GM19351 (cell line): ENCODE data around the gene ANKRD44.

ENCODE experiments used
- ATAC-seq: cut with Tn5 transposase; IDR thresholded peaks from one replicate; pipeline ENCODE4 v1.9.1; 2021; ENCODE audit warnings: mild to moderate bottlenecking, moderate library complexity; ENCODE audit not compliant: unreplicated experiment

ANKRD44 gene

DNA sequence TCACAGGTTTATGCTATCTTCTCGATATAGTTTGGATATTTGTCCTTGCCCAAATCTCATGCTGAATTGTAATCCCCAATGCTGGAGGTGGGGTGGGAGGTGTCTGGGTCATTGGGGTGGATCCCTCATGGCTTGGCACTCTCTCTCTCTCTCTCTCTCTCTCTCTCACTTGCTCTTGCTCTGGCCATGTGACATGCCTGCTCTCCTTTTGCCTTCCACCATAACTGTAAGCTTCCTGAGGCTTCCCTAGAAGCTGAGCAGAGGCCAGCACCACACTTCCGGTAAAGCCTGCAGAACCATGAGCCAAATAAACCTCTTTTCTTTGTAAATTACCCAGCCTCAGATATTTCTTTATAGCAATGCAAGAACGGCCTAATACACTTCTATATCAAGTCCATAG is 342.8 kb downstream of the ANKRD44 start:
- ATAC-seq, result no peak

DNA sequence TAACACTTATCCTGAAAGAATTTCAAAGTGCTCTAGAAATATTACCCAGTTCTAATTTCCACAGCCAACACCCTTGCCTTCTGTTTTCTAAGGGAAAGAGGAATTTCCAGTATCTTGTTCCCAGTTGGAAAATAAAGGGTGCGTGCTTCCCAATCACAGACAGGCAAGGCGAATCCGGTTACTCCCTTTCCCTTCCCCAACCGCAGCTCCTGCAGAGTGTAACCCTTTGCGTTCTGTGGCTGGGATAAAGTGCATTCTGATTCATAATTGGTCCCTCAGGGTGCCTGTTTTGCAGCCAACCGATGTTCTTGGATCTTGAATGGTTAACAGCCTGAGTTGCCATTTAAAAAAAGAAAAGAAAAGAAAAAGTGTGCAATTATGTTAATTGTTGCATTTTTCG is 343.5 kb downstream of the ANKRD44 start:
- ATAC-seq, result no peak

DNA sequence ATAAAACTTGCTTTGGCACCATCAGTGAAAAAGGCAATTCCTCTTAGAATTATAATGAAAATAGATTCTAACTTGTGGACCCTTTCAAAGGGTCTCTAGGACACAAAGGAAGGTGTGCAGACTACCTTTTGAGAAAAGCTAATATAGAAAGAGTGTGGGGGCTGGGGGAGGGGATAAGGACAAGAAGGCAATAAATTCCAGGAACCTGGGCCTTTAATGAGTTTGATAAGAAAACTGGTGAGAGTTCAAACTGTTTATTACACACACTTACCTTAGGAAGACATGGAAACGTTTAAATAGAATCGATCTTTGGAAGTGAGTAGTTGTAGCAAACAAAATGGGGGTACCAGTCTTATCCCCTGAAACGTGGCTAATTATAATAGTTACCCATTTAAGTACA is 344.5 kb downstream of the ANKRD44 start:
- no peak for ATAC-seq

DNA sequence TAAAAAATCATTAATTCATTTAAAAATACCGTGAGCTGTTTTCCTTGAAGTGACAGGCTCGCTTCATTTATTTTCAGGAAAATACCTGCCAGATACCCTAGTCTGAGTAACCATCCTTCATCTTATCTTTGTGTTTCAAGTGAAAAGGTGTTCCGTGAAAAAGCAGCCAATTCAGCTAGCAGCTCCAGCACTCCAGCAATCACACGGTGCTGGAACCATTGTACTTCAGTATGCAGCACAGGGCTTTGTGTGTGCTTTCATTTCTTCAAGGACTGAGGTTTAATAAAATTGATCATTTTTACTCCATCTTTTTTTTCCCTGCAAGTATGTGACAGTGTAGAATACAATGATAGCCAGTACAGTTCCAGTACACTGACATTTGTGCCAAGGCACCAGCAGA is 344.9 kb downstream of the ANKRD44 start:
- ATAC-seq, result no peak

DNA sequence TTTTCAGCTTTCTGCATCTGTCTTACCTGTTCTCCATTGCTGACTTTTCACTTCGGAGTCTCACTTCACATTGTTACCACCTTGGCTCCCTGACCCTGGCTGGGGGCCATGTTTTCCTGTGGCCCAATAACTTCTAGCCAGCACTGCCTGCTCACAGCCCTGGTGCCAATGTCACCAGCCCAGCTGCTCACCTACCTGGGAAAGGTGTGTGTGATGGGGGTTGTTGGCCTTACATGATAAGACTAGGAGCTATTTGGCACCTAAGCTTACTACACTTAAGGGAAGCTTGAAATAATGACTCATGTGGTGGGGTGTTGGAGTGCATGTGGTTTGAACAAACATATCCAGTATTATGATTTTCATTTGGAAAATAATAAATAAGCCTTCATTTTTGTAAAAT is 346.6 kb downstream of the ANKRD44 start:
- ATAC-seq, result no peak

DNA sequence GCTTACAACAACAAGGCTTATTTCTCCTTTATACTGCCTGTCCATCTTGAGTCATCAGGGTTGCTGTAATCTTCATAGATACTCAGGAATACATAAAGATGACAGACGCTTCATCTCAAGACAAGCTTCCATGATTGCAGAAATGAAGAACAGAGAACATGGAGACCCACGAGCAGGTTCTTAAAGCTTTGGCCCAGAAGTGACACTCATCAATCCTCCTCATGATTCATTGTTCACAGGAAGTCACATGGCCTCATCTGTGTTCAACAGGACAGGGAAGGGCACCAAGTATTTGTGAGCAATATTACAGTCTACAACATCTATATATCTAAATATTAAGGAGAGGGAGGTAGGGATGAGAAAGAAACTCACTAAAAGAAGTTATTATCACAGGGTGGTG is 347.5 kb downstream of the ANKRD44 start:
- ATAC-seq, result no peak

DNA sequence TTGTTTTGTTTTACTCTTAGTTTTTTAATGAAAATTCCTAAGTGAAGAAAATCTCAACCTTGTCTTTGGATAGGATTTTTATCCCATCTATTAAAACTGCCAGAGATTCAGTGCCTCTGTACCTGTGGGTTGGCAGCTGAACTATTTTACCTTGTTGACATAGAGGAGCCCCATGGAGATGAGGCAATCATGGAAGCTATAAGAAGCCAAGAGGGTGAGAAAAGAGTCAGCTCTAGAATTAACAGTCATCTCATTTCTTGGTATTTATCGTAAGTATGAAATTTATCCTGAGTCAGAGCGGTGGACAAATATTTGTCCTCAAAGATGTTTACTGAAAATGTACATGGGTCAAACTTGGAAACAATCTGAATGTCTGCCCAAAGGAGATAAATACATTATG is 348.3 kb downstream of the ANKRD44 start:
- ATAC-seq, result no peak

DNA sequence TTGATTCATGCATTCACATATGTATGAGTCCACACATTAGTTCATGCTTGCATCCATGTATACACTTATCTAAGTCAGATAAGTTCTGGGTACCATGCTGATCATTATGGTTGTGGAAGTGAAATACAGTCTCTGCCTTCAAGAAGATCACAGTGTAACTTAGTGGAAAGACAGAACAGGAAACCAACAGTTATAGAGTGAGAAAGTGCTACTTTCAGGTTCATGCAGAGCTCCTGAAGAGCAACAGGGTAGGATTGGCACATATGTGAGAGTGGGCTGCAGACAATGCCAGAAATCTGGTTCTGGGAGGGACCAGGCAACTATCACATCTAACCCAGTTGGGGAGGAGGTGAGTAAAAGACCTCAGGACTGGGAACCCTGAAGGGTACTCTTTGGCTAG is 348.7 kb downstream of the ANKRD44 start:
- peak; percentile 100 for ATAC-seq

DNA sequence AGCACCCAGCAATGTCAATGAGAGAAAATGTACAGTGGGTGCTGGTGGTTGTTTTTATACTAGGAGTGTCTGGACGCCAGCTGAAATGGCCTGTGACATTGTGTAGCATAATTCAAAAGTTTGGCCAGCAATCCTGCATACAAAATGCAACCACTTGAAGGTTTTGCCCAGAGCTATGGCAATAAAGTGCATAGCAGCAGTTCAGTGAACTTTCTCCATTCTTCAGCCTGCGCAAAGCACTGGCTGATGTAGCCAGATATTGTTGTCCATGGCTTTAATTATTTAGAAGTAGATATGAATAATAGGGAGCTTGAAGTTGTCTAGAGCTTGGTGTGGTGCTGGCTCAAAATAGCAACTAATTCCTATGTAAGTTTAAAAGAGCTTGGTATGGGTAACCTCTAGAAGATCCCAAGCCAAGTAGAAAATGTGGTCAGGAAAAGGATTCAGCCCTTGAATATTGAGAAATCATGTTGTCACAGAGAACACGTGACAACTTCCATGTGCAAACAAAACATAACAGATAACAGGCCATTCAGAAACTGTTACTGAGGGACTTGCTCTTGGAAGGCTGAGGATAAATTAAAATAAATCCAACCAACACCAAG is 350.7 kb downstream of the ANKRD44 start:
- ATAC-seq, result no peak

DNA sequence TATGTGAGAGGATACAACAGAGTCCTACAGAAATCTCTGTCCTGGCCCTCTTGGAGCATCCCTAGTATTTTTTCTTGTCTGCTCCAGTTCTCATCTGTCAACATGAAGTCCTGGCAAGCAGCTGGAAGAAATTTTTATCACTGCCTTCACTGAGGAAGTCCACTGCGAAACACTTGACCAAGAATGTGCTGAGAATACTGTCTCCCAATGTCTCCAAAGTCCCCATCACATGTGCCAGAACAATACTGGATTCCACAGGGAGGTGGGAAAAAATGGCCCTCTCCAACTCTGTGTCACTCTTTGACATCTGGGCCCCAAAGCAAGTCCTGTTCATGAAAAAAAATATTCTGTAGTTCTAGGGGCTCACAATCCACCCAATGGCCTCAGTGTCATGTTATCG is 351.3 kb downstream of the ANKRD44 start:
- ATAC-seq, result no peak

DNA sequence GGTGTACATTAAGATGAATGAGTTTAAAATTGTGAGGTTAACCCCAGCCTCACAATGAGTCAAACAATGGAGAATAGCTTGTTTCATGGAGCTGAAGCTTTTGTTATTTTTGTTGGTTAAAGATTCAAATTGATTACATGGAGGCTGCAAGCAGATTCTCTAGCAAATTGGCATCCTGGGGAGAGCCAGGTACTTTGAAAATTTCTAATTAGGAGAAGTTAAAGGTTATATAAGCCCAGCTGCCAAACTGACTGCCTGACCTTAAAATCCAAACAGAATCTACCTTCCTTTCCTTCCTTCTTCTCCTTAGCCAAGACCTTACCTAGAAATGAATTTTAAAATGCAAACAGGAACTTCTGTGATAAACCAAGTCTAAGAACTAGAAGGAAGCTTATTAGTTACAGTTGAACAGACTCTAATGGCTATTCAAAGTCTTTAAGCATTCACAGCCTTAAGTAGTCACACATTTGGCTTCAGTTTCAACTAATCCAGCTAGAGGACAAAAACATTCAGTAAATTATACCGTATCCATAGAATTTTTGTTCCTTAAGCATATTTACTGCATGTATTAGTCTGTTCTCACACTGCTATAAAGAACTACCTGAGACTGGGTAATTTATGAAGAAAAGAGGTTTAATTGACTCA is 352.6 kb downstream of the ANKRD44 start:
- ATAC-seq, result no peak

DNA sequence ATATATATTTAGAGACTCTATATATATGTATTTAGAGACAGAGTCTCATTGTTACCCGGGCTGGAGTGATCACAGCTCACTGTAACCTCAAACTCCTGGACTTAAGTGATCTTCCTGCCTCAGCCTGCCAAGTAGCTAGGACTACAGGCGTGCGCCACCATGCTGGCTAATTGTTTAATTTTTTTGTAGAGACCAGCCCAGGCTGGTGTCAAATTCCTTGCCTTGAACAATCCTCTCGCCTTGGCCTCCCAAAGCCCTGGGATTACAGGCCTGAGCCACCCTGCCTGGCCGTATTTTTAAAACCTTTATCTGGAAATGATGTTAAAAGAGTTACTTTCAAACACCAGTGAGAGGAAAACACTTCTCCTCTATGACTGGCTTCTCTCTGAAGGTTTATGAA is 353.1 kb downstream of the ANKRD44 start:
- ATAC-seq, result no peak

DNA sequence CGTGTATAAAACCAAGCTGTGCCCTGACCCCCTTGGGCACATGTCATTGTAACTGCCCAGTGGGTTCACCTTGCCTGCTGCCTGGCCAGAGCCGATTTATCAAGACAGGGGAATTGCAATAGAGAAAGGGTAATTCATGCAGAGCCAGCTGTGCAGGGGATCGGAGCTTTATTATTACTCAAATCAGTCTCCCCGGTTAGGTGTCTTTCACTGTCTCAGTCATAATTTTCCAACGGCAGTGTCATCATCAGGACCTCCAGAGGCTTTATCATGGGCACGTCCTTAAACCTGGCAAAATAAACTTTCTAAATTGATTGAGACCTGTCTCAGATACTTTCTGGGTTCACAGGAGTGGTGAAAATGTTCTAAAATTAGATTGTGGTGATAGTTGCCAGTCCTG is 354.5 kb downstream of the ANKRD44 start:
- ATAC-seq, result no peak

DNA sequence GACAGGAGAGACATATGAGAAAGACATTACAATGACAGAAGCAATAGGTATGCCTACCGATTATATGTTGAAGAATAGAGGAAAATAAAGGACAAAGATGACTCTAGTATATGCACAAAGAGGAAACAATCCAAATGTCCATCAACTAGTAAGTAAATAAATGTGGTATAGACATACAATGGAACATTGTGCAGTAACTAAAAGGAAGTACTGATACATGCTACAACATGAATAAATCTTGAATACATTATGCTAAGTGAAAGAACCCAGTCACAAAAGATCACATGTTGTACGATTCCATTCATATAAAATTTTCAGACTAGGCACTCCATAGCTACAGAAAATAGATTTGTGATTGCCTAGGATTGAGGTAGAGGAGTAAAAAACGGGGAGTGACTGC is 355.5 kb downstream of the ANKRD44 start:
- no peak for ATAC-seq

DNA sequence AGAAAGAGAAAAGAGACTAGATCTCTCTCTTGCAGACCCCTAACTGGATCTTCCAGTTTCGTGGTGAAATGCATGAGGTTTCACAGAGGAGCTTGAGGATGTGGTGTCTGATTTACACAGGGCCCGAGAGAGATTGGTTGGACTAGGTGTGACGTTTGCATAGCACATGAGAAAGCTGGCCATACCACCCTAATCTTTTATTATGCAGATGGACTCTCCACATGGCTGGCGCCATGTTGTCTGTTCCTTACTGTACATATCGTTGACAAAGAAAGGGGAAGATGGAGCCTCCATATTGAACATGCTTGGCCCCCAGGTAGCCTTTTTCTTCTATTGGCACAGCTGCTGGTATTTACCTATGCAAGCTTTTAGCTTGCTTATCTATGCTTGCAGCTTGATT is 356.6 kb downstream of the ANKRD44 start:
- no peak for ATAC-seq

DNA sequence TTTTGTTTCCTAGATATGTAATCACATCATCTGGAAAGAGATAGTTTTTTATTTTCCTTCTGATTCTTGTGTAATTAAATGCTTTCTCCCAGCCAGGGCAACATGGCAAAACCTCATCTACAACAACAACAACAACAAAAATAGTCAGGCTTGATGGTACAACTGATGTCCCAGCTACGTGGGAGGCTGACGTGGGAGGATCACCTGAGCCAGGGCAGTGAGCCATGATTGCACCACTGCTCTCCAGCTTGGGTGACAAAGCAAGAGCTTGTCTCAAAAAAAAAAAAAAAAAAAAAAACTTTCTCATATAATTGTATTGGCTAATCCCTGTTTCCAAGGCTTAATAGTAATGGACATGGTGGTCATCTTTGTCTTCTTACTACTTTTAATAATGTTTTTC is 357.6 kb downstream of the ANKRD44 start:
- no peak for ATAC-seq

DNA sequence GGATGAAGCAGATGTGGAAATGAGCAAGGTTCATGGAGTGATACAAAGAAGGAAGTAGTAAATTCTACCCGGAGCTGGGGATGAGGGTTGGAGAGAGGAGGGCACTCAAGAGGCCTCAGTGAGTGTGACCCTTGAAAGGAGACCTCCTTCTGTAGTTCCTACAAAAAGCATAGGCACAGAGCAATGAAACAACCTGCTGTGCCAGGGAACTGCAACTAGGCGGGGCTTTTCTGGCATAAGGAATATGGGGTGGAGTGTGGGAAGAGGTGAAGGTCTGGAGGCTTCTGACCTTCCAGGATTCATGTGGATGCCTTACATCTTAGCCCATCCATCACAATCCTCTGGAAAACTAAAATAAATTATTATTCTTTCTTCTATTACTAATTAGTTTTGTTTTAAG is 358.6 kb downstream of the ANKRD44 start:
- ATAC-seq, result no peak

DNA sequence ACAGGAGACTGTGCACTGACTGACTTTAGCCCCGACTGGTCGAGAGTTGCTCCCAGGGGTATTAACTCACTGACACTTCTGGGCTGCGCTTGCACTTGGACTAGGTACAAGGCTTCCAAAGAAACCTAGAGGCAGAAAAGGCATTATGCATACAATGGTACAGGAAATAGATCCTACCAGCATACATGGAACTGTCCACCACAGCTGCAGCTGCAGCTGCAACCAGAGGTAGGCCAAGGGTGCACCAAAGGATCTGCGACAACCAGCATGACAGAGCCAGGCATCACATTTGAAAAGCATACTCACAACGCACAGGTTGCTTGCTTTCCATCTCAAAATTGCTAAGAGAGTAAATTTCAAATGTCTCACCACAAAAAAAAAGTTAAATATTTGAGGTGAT is 361.5 kb downstream of the ANKRD44 start:
- ATAC-seq, result no peak

DNA sequence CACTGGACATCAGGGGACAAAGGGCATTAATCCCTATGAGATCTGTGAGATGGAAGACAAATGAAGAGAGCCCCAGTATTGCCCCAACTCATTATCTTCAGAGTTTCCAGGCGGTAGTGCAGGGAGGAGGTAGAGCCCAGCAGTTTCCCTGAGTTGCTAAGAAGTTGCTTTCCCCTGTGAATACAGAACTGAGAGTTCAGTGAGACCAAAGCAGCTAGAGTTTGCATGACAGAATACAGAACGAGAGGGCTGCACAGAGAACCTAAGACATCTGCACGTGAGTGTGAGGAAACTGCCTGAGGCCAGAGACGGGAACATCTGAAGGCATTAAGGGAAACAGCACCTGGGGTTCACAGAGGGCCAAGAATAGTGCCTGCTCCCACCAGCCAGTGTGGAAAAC is 366.0 kb downstream of the ANKRD44 start:
- peak; percentile 98 for ATAC-seq

DNA sequence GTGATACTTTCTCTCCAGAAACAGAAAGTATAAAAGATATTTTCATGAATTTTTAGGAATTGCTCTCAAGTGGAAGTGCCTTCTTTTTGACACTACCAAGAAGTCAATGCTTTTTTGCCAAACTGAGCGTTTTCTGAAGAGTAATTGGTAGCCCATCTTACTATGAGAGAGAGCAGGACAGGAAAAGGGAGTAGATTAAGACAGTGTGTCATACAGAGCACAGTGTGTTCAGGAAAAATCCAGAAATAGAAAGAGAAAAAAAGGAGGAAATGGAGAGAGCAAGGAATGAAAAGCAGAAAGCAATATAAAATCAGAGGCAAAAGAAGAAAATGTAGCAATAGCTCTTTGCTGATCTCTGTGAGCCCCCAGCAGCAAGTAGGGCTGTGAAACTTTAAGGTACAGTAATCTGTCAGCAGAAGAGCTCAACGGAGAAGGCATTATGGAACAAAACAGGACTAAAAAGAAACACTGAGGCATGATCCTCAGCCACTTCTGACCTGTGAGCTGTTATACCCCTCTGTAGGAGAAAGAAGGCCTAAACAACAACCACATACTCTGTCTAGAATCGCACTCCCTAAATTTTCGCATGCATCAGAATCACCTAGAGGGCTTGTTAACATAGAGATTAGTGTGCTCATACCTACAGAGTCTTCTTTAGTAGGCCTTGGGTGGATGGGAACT is 369.0 kb downstream of the ANKRD44 start:
- no peak for ATAC-seq

DNA sequence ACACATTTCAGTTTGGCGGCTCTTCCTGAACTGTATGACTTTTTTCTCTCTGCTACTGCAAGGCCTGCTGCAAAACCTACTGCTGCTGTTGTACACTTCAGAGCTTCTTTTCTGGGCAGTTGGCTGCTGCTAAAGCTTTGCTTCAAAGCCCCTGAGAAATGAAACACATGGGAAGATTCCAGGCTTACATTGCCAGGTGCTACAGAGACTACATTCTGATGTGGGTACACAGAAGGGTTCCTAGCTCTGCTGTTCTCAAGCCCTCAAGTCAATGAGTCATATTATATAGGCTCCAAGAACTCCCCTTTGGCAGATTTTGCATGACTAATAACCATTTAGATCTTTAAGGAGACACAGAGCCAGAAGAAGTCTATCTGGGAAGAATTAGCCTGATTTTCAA is 371.2 kb downstream of the ANKRD44 start:
- ATAC-seq, result no peak
